GM18508 (cell line): ENCODE data around the gene LIMS2.

Source experiments
- ATAC-seq: cut with Tn5 transposase; IDR thresholded peaks from one replicate; pipeline ENCODE4 v1.9.1; 2021; ENCODE audit warnings: moderate number of reproducible peaks; ENCODE audit not compliant: insufficient read depth, unreplicated experiment

The LIMS2 gene

GRCh38 chr2:127590386-127591190, 84.7 kb downstream of the LIMS2 start:
- no peak for ATAC-seq

- no peak for ATAC-seq
Observed at GRCh38 chr2:127589841-127590240, 85.5 kb downstream of the LIMS2 start.

GRCh38 chr2:127589358-127589757, 86.0 kb downstream of the LIMS2 start:
- ATAC-seq = no peak
